HG03575 (cell line): ENCODE data around the gene RPS19BP1.

Experiments used
- ATAC-seq: cut with Tn5 transposase; IDR thresholded peaks from one replicate; pipeline ENCODE4 v1.9.1; 2021; ENCODE audit not compliant: unreplicated experiment, insufficient number of reproducible peaks, low FRiP score; ENCODE audit errors: extremely low read depth

Gene RPS19BP1

DNA sequence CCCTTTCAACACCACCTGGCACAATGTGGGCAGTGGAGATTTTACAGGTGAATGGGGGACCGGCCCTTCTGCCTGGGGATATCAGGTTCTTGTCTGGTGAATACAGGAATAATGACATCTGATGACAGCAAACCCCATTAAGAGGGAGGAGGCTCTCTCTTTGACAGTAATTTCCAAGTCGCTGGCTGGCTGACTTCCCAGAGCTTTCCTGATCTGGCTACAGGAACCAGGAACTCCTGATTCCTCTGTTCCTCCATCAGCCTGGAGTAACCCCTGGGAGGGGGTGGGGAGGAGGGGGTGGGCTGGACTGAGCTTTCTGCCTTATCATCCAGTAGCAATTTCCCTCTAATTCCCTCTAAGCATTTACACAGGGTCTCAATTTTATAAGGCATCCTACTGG is 34.2 kb downstream of the RPS19BP1 start:
- ATAC-seq: no peak

DNA sequence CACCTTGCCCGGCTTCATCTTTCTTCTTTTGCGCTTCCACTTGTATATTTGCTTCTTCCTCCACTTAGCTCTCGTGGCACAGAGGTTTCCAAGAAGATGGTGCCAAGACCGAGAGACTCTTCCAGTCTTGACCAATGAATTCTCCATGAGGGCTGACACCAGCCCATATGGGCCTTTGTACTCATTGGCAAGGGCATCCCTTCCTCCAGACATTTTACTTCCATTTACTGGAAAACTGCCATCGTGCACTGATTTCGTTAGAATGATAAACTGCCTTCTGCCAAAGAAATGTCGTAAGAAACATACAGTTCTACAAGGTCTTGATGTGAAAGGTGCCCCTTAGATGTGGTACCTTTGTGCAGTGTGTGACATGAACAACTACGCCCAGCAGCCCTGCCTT is 35.1 kb downstream of the RPS19BP1 start:
- ATAC-seq: no peak

DNA sequence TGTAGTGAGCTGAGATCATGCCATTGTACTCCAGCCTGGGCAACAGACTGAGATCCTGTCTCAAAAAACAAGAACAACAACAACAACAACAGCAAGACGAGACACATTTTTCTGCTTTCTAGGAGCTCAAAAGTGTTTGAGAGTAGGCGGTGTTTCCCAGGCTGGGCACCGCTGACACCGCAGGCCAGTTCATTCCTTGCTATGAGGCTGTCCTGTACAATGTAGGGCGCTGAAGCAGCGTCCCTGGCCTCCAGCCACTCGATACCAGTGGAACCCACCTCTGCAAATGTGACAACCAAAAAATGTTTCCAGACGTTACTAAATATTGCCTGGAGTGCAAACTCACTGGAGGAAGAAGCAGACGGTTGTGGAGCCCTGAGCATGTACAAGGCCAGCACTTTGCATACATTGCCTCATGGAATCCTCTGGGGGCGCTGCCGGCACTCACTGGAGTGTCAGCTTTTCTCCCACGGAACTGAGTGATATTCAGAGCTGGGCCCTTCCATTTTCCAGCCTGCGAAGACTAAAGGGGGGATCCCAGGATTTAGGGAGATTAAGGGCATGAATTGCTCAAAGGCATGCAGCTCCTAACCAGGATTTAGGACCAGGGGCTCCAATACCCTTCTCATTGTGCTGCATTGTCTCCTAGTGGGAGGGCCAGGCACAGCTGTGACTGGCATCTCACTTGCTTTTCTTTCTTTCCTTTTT is 36.3 kb downstream of the RPS19BP1 start:
- no peak for ATAC-seq

DNA sequence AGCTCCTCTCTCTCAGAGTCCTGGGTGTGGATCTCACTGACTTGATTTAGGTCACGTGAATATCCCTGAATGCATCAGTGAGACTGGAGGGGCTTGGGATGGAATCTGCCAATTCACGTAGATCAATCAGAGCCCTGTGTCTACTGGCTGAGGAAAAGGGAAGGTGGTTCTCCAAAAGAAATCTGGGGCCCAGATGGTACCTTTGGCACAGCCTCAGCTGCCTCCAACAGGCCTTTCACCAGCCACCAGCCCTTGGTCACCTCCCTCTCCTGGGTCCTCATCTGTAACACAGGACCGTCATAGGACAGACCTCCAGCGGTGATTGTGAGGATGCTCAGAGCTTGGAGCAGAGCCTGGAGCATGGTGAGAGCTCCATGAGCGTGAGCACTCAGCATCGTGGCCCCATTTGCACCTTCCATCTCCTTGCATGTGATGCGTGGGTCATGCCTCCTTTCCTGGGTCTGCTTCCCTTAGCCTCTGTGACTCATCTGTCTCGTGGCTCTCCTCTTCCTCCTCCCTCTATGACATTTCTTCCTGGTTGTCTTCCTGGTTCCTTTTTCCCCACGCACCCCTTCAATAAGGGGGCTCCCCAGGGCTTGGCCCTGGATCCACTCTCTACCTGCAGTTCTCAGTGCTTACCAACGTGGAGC is 38.0 kb downstream of the RPS19BP1 start:
- no peak for ATAC-seq

DNA sequence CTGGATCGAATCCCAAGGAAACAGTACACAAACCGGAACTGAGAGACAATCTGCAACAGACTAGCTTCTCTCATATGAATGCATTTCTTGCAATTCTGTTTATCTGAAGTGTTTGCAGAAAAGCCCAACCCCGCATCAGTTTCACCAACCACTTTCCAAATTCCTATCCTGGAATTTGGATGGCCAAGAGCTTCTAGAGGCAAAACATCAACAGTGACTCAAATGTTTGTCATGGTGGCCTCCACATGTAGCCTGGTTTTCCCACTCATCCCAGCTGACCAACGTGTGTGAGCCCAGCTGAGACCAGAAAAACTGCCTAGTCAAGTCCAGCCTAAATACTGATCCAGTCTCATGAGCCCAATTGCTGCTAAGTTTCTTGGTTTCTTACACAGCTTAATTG is 38.8 kb downstream of the RPS19BP1 start:
- ATAC-seq: no peak

DNA sequence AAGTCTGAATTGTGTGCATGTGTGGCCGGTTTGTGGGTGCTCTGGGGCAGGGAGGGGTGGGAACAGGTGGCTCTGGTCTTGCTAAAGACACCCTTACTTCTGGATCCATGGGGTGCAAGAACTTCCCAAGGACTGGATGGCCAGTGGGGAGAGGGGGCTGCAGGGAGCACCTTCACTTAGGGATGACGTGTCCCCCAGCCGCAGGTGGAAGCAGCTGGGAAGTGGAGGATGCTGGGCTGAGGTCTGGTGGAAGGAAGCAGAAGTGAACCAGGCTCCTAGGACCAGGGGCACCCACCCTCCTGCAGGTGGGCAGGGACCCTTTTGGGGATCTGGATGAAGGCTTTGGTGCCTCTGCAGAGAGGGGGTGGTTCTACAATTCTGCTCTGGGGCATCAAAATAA is 40.4 kb downstream of the RPS19BP1 start:
- no peak for ATAC-seq

- no peak for ATAC-seq
Observed at GRCh38 chr22:39491696-39492095, 40.9 kb downstream of the RPS19BP1 start.

DNA sequence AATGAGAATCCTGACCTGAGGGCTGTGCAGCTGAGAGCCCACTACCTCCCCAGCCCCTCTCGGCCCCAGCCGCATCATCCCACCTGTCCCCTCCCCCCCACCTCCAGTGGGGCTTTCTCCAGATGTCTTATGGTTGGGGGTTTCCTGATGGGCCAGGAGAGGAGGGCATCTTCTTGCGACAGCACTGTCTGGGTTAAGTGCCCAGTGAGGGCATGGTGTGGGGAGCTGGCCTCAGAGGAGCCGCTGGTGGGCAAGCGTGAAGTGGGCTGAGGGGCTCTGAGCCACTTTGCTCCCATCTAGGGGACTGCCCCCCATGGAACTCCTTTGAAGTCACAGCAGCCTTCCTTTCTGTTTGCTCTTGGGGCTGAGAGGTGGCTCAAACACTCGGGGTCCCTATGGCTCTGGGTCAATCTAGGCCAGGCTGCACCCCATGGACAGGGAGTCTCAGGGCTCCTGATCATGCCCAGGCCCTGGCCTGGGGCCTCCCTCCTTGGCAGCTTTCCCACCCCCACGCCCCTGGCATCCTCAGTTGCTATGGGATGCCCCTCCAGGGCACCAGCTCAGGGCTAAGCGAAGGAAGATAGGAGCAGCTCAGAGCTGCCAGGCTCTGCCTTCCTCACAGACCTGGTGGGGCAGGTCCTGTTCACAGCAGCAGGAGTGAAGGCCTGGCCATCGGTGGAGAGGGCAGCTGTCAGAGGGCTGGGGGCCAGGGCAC is 41.4 kb downstream of the RPS19BP1 start:
- ATAC-seq: no peak

GRCh38 chr22:39490135-39490798 is 42.3 kb downstream of the RPS19BP1 start:
- ATAC-seq: no peak

DNA sequence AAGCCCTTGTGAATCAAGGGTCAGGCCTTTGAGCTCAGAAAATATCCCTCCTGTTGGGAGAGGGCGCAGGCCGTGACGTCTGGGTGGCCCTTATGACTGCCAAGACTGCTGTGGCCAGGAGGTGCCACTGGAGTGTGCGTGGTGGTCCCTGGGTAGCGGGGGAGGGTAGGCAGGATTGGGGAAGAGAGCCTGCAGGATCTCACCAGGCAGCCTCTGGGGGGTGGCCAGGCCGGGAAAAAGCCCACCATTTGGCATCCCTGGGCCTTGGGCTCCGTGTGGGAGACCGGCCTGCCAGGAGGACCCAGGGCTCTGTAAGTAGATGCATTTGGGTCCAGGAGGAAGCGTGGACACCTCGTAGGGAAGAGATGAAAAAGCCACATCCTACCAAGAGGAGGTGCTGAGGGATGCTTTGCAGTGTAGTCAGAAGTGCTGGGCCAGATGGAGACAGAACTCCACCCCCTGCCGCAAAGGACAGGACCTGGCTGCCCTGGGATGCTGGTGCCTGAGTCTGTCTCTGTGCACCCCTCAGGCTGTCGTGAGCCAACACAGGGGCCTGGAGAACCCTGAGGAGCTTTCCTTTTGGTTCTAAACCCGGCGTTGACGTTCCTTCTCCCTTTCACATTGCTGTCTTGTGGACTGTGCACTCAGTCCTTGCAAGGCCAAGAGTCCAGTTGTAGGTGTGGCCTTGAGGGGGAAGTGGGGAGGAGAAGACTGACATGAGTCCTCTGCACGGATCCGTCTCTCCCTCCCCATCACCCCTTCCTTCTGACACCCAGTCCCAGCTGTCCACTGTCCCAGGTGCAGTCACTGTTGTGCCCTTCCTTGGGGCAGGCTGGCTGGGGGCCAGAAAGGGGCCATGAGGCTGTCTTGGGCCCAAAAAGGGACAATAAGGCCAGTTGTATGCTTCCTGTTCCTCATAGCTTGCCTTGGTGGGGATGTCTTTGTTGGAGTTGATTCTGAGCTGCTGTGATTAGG is 43.2 kb downstream of the RPS19BP1 start:
- no peak for ATAC-seq

GRCh38 chr22:39488563-39489083 is 43.9 kb downstream of the RPS19BP1 start:
- no peak for ATAC-seq

- no peak for ATAC-seq
Observed at GRCh38 chr22:39487826-39488520, 44.6 kb downstream of the RPS19BP1 start.

DNA sequence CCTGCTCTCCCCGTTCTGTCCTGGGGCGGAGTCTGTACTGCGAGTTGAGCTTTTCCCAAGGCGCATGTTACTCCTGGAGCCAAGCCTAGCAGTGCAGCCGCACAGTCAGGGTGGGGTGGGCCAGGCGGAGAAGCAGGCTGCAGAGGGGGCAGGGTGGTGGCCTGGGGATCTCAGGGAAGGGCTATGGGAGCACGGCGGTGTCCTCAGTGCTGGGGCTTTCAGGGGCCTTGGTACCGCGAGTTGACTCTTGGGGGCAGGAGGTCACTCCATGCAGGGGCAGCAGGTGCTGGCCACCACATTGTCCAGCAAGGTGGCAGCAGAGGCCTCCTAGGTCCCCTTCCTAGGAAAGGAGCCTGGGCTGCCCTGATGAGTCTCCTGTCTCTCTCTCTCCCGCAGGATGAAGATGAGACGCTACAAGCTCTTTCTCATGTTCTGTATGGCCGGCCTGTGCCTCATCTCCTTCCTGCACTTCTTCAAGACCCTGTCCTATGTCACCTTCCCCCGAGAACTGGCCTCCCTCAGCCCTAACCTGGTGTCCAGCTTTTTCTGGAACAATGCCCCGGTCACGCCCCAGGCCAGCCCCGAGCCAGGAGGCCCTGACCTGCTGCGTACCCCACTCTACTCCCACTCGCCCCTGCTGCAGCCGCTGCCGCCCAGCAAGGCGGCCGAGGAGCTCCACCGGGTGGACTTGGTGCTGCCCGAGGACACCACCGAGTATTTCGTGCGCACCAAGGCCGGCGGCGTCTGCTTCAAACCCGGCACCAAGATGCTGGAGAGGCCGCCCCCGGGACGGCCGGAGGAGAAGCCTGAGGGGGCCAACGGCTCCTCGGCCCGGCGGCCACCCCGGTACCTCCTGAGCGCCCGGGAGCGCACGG is 45.4 kb downstream of the RPS19BP1 start:
- no peak for ATAC-seq

- no peak for ATAC-seq
Observed at GRCh38 chr22:39482768-39483167, 49.8 kb downstream of the RPS19BP1 start.

DNA sequence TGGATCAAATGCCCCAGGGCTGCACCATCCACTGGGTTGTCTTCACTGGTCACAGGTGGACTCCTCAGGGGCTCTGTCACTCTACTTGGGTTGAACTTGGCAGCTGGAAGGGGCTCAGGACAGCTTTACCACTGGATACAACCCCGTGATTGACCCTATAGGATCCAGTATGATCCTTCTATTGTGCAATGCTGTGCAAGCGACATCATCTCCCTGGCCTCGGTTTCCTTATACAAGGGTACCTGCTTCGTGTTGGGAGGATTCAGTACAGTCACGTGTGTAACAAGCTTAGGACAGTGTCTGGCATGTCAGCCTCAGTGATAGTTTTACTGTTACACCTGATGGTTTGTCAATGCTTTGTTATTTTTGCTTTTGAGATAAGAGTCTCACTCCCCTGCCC is 51.0 kb downstream of the RPS19BP1 start:
- no peak for ATAC-seq

DNA sequence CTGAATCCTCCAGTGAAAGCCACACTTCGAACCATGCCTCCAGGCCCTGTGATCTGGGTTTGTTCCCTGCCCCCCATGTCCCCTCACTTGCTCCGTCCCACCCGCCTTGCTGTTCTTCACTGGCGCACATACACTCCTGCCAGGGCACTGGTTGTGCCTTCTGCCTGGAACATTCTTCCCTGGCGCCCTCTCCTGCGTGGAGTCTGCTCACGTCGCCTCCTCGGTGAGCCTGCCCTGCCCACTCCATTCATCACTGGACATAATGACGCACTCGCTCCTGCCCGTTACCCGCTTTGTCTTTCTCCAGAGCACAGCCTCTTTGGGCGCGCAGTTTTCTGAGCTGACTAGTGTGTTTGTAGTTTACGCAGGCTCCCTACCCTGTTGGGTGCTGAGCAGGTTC is 51.5 kb downstream of the RPS19BP1 start:
- ATAC-seq: no peak

DNA sequence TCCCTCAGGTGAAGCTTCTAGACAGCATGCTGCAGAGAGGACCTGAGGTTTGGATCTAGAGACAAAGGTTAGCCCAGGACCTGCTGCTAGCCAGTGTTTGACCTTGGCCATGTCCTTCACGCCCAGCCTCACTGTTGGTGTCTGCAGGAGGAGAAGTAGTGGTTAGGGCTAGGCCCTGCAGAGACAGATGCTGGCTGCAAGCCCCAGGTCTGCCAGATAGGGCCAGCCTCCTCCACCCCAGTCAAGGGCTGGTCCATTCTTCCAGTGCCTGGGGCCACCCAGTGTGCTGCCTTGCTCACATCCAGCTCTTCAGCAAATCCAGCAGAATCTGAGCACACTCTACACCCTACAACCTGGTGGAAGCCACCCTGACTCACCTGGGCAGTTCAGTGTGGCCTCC is 52.0 kb downstream of the RPS19BP1 start:
- no peak for ATAC-seq
